Stomach smooth muscle (tissue), 2 donors: ENCODE measurements around the gene SDR42E2.
"Not testable (repeated sequence)": the region's sequence is repeated elsewhere in the genome, so short reads cannot be mapped to it uniquely, and the experiment has no call there.

ENCODE experiments used
- H3K27ac ChIP-seq: one replicate; pipeline ENCODE4 v1.7.0; 2013; ENCODE audit warnings: mild to moderate bottlenecking, low read length, inconsistent platforms
- H3K27me3 ChIP-seq, 2 donors: one replicate each; pipeline ENCODE4 v1.7.0; 2013; ENCODE audit warnings: low read length in 2 of 2; ENCODE audit not compliant: insufficient read depth in 2 of 2, control insufficient read depth in 1 of 2
- H3K36me3 ChIP-seq, 2 donors: one replicate each; pipeline ENCODE4 v1.7.0; 2013; ENCODE audit warnings: low read length in 2 of 2; ENCODE audit not compliant: control insufficient read depth in 2 of 2, insufficient read depth in 2 of 2
- H3K4me1 ChIP-seq: one replicate; pipeline ENCODE4 v1.7.0; 2013; ENCODE audit warnings: low read length; ENCODE audit not compliant: control insufficient read depth, insufficient read depth
- H3K4me3 ChIP-seq, 2 donors: one replicate each; pipeline ENCODE4 v1.7.0; 2013; ENCODE audit warnings: low read length in 2 of 2
- H3K9ac ChIP-seq, 2 donors: one replicate each; pipeline ENCODE4 v1.7.0; 2013; ENCODE audit warnings: low read length in 2 of 2, mild to moderate bottlenecking in 1 of 2
- H3K9me3 ChIP-seq, 2 donors: one replicate each; pipeline ENCODE4 v1.7.0; 2013; ENCODE audit warnings: low read length in 2 of 2; ENCODE audit not compliant: control insufficient read depth in 2 of 2
- donor health status: healthy.
- donor health status: Pancreatic carcinoma.

The SDR42E2 gene

DNA sequence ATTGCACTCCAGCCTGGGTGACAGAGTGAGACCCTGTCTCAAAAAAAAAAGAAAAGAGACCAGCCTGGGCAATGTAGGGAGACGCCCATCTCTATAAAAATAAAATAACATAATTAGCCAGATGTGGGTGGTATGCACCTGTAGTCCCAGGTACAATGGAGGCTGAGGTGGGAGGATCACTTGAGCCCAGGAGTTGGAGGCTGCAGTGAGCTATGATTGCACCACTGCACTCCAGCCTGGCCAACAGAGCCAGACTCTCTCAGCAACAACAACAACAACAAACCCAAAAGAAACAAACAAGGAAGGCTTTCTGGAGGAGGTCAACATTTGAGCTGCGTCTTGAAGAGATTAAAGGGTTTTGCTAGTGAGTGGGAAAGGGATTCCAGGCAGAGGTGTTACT lies 52.1 kb downstream of the SDR42E2 start:
- H3K9me3 ChIP-seq = no peaks in the 10 kb centered on the region
- no peak overlapping the region for H3K9ac ChIP-seq
- no peaks in the 10 kb centered on the region for H3K36me3 ChIP-seq
- peaks cover 2% of the 10 kb centered on the region for H3K4me1 ChIP-seq
- no peak overlapping the region for H3K27ac ChIP-seq
- no peak overlapping the region for H3K4me3 ChIP-seq
- H3K27me3 ChIP-seq = no peaks in the 10 kb centered on the region

DNA sequence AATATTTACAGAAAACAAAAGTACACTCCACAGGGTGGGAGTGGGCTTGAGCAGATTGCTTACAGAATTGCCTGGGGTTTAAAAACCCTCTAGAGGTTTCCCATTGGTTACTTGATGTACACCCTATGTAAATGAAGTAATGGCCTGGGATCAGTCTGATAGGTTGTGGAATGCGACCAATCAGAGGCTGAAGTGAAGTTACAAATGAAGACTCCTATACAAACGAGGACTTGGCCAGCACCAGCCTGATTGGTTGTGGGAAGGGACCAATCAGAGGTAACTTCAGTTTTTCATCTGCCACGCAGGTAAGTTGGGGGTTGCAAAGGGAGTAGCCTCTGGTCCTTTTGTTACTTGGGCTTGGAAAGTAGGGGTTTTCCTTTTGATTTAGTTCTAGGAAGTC lies 52.6 kb downstream of the SDR42E2 start:
- H3K9me3 ChIP-seq = no peaks in the 10 kb centered on the region
- no peaks in the 10 kb centered on the region for H3K36me3 ChIP-seq
- H3K27ac ChIP-seq = no peak overlapping the region
- no peak overlapping the region for H3K9ac ChIP-seq
- H3K4me3 ChIP-seq = no peak overlapping the region
- no peaks in the 10 kb centered on the region for H3K4me1 ChIP-seq
- no peaks in the 10 kb centered on the region for H3K27me3 ChIP-seq

DNA sequence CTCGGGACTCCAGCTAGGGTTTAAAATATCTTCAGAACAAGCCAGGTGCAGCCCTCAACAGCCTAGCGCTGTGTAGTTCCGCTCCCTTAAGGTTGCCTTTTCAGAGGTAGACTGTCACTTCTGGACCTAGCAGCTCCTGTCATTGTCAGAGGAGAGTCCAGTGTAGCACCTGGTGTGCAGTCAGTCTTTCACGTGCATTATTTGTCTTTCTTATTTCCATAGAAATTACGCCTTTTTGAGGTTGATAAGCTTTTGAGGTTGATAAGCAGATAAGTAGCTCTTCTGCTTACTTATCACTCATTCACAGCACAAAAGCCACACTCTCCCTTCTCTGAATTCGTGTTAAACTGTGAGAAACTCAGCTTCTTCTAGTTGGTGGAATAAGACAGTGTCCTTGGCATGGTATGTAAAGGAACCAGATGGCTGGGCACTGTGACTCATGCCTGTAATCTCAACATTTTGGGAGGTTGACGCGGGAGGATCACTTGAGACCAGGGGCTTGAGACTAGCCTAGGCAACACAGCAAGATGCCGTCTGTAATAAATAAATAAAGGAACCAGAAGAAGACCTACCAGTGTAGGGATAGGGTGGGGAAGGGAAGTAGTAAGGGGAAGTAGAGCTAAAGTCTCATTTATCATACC lies 54.0 kb downstream of the SDR42E2 start:
- Histone ChIP-seq H3K4me3 (no peak overlapping the region), H3K9ac (no peak overlapping the region), H3K4me1 (no peaks in the 10 kb centered on the region), H3K27ac (no peak overlapping the region), H3K9me3 (no peaks in the 10 kb centered on the region), H3K36me3 (no peaks in the 10 kb centered on the region), H3K27me3 (no peaks in the 10 kb centered on the region)

DNA sequence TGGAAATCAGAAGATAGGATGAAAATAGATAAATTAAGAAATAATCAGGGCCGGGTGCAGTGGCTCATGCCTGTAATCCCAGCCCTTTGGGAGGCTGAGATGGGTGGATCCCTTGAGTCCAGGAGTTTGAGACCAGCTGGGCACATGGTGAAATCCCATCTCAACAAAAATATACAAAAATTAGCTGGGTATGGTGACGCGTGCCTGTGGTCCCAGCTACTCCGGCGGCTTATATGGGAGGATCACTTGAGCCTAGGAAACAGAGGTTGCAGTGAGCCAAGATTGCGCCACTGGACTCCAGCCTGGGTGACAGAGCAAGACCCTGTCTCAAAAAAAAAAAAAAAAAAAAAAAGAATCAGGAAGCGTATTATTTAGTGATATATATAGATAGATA lies 54.5 kb downstream of the SDR42E2 start:
- H3K36me3 ChIP-seq, H3K4me1 ChIP-seq: not testable (repeated sequence)

DNA sequence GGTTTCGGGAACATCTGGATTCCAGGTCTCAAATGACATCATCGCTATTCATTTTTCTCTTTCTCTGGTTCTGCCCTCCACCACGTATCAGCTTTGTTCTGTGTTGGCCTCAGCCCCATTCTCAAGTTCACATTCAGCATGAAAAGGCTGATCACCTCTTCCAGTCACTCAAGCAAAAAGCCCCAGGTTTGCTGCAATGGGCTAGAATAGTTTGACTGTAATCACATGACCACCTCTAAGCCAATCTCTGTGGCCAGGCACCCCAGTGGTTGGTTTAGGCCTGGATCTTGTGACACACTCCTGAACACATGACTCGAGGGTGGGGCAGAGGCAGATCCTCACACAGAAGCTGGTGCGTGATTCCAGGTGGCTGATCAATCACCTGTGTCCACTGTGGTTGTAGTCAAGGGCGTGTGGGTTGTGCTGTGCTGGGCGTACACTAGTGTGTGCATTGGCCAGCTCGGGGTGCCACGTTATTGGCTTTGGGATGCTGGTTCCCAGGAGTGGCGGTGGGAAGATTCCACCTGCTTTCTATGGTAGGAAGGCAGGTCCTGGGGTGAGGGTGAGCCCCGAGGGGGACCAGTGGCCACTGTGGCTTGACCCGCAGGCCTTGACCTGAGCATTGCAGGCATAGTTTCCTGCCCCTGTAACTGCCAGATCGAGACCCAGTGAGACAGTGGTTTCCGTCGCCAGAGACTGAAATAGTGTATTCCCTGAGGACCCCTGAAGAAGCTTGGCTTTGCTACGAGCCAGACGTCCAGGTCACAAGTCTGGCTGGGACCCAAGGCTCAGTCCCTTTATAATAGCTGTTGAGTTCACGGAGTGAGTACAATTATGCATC lies 55.8 kb downstream of the SDR42E2 start:
- H3K4me1 ChIP-seq = no peaks in the 10 kb centered on the region
- H3K27ac ChIP-seq = no peak overlapping the region

More for the DNA sequence above, 54.5 kb downstream of the SDR42E2 start:
- H3K9me3 ChIP-seq, H3K27me3 ChIP-seq, H3K9ac ChIP-seq, H3K27ac ChIP-seq, H3K4me3 ChIP-seq: not testable (repeated sequence)

DNA sequence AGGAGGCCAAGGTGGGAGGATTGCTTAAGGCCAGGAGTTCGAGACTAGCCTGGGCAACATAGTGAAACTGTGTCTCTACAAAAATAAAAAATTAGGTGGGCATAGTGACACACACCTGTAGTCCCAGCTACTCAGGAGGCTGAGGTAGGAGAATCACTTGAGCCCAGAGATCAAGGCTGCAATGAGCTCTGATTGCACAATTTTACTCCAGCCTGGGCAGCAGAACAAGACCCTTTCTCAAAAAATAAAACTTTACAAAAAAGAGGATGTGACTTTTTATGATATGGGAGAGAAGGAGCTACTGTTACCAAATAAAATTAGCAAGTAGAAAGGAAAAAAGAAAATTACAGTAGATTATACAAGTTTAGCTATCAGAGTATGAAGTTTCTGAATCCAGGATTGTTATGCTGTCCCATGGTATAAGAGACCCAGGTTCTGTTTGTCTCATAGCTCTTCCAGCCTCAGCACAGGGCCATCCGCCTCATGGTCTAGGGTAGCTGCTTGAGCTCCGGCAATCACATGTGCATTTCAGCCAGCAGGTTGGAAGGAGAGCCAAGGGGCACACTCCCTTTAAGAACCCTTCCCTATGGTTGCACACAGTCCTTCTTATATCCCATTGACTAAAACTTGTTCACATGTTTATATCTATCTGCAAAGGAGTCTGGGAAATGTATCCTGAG lies 57.2 kb downstream of the SDR42E2 start:
- H3K27ac ChIP-seq = no peak overlapping the region
- H3K4me3 ChIP-seq = no peak overlapping the region
- H3K9ac ChIP-seq = no peak overlapping the region
- H3K4me1 ChIP-seq = no peaks in the 10 kb centered on the region
- H3K27me3 ChIP-seq = no peaks in the 10 kb centered on the region
- no peaks in the 10 kb centered on the region for H3K9me3 ChIP-seq
- H3K36me3 ChIP-seq = no peaks in the 10 kb centered on the region

More for the DNA sequence above, 55.8 kb downstream of the SDR42E2 start:
- H3K36me3 ChIP-seq = no peaks in the 10 kb centered on the region
- no peak overlapping the region for H3K9ac ChIP-seq
- no peaks in the 10 kb centered on the region for H3K27me3 ChIP-seq
- H3K9me3 ChIP-seq = no peaks in the 10 kb centered on the region
- no peak overlapping the region for H3K4me3 ChIP-seq

DNA sequence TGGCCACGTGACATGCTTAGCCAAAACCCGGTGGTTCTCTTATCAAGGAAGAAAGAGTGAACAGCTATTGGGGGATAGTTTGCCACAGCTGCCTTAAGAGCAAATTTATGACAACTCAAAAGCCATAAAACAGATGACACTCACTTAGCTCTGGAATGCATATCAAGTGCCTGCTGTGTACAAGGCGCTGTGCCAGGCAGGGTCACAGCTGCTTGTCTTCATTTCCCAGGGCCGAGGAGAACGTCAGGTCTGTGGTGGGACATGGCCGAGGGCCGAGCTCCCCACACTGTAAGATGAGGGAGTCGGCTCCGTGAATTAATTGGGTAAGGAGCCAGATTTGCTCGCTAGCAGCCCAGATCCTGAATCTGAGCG lies 57.7 kb downstream of the SDR42E2 start:
- no peak overlapping the region for H3K9ac ChIP-seq
- no peaks in the 10 kb centered on the region for H3K27me3 ChIP-seq
- no peak overlapping the region for H3K27ac ChIP-seq

DNA sequence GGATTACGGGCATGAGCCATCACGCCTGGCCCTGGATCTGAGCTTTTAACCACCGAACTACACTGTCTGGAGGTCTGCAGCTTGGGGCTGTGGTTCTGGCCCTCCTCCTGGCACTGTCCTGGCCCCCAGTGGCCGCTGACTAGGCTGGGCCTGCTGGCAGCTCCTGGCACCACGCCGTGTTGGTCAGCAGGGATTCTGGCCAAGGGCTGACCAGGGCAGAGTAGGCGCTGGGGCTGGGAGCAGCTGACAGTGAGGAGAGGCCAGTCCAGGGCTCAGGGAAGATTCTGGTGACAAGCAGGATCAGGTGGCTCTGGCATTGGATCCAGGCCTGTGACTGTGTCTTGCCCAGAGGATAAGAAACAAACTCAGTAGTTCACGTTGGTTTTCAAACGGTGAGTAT lies 58.4 kb downstream of the SDR42E2 start:
- H3K9ac ChIP-seq = no peak overlapping the region
- peaks cover 5% of the 10 kb centered on the region for H3K4me1 ChIP-seq
- H3K36me3 ChIP-seq = peaks cover 0 to under 1% of the 10 kb centered on the region in 2 donors
- H3K4me3 ChIP-seq = no peak overlapping the region
- no peaks in the 10 kb centered on the region for H3K9me3 ChIP-seq
- no peaks in the 10 kb centered on the region for H3K27me3 ChIP-seq
- H3K27ac ChIP-seq = no peak overlapping the region

More for the DNA sequence above, 57.7 kb downstream of the SDR42E2 start:
- no peaks in the 10 kb centered on the region for H3K36me3 ChIP-seq
- no peak overlapping the region for H3K4me3 ChIP-seq
- no peaks in the 10 kb centered on the region for H3K9me3 ChIP-seq
- no peaks in the 10 kb centered on the region for H3K4me1 ChIP-seq

DNA sequence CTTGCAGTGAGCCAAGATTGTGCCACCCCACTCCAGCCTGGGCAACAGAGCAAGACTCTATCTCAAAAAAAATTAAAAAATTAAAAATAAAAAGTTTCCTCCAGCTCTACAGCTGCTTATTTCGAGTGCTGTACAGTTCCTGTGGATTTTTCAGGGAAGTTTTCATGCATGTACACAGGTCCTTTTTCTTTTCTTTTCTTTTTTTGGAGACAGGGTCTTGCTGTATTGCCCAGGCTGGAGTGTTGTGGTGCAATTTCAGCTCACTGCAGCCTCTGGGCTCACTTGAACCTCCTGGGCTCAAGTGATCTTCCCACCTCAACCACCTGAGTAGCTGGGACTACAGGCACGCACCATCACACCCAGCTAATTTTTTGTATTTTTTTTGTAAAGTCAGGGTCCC lies 59.7 kb downstream of the SDR42E2 start:
- no peak overlapping the region for H3K27ac ChIP-seq
- no peak overlapping the region for H3K9ac ChIP-seq
- peaks cover 5% of the 10 kb centered on the region for H3K4me1 ChIP-seq
- no peak overlapping the region for H3K4me3 ChIP-seq
- no peaks in the 10 kb centered on the region for H3K27me3 ChIP-seq
- no peaks in the 10 kb centered on the region for H3K9me3 ChIP-seq
- peaks cover 0 to 3% of the 10 kb centered on the region in 2 donors for H3K36me3 ChIP-seq

DNA sequence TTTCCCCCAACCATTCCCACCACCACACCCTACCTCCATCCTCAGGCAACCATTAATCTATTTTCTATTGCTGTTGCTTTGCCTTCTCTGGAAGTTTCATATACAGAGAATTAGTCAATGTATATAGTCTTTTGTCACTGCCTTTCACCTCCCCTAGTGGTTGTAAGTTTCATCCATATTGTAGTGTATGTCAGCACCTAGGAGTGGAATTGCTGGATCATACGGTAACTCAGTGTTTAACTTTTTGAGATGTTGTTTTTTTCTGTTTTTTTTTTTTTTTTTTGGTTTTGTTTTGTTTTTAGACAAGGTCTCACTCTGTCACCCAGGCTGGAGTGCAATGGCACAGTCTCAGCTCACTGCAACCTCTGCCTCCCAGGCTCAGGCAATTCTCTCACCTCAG lies 60.7 kb downstream of the SDR42E2 start:
- Histone ChIP-seq H3K4me1 (peaks cover 5% of the 10 kb centered on the region), H3K27ac (no peak overlapping the region)

More for the DNA sequence above, 60.7 kb downstream of the SDR42E2 start:
- Histone ChIP-seq H3K9ac (no peak overlapping the region), H3K36me3 (peaks cover 0 to 3% of the 10 kb centered on the region in 2 donors), H3K9me3 (no peaks in the 10 kb centered on the region), H3K4me3 (no peak overlapping the region), H3K27me3 (no peaks in the 10 kb centered on the region)
